ENCODE data around the gene TMEM229A.
"Not testable (repeated sequence)": the region's sequence is repeated elsewhere in the genome, so short reads cannot be mapped to it uniquely, and the experiment has no call there.

The TMEM229A gene

GRCh38 chr7:124033807-124034753 lies 1.2 kb upstream of the TMEM229A start:
- H3K36me3 ChIP-seq (ENCODE audit: control insufficient read depth, insufficient read depth, low read length): no peaks in the 10 kb centered on the region
- no peak overlapping the region for H3K4me3 ChIP-seq (ENCODE audit: insufficient read depth, low read depth, low read length, poor library complexity, severe bottlenecking)
- H3K27ac ChIP-seq (ENCODE audit: insufficient read depth, low read length, poor library complexity, severe bottlenecking): no peak overlapping the region
- no peaks in the 10 kb centered on the region for H3K4me1 ChIP-seq (ENCODE audit: control insufficient read depth, insufficient read depth, low read length, poor library complexity, severe bottlenecking)
- DNase-seq: no peak
- H3K27me3 ChIP-seq (replicated peaks; ENCODE audit: control insufficient read depth, insufficient read depth, low read length, poor library complexity, severe bottlenecking): peaks cover 19% of the 10 kb centered on the region
- H3K9me3 ChIP-seq (ENCODE audit: control insufficient read depth, low read length): no peaks in the 10 kb centered on the region

GRCh38 chr7:124033095-124033806 lies 384 bp upstream of the TMEM229A start:
- Histone ChIP-seq H3K27ac (ENCODE audit: insufficient read depth, low read length, poor library complexity, severe bottlenecking) (no peak overlapping the region), H3K36me3 (ENCODE audit: control insufficient read depth, insufficient read depth, low read length) (no peaks in the 10 kb centered on the region), H3K27me3 (replicated peaks; ENCODE audit: control insufficient read depth, insufficient read depth, low read length, poor library complexity, severe bottlenecking) (peaks cover 19% of the 10 kb centered on the region), H3K4me3 (ENCODE audit: insufficient read depth, low read depth, low read length, poor library complexity, severe bottlenecking) (no peak overlapping the region), H3K4me1 (ENCODE audit: control insufficient read depth, insufficient read depth, low read length, poor library complexity, severe bottlenecking) (no peaks in the 10 kb centered on the region), H3K9me3 (ENCODE audit: control insufficient read depth, low read length) (no peaks in the 10 kb centered on the region)
- no peak for DNase-seq

- DNase-seq: no peak
- no peaks in the 10 kb centered on the region for H3K4me1 ChIP-seq (ENCODE audit: control insufficient read depth, insufficient read depth, low read length, poor library complexity, severe bottlenecking)
- H3K4me3 ChIP-seq (ENCODE audit: insufficient read depth, low read depth, low read length, poor library complexity, severe bottlenecking): no peak overlapping the region
- H3K27me3 ChIP-seq (replicated peaks; ENCODE audit: control insufficient read depth, insufficient read depth, low read length, poor library complexity, severe bottlenecking): peaks cover 19% of the 10 kb centered on the region
- H3K36me3 ChIP-seq (ENCODE audit: control insufficient read depth, insufficient read depth, low read length): no peaks in the 10 kb centered on the region
- H3K27ac ChIP-seq (ENCODE audit: insufficient read depth, low read length, poor library complexity, severe bottlenecking): no peak overlapping the region
- H3K9me3 ChIP-seq (ENCODE audit: control insufficient read depth, low read length): no peaks in the 10 kb centered on the region
These were observed 948 bp downstream of the TMEM229A start for GRCh38 chr7:124031919-124032318.

GRCh38 chr7:124031406-124031805 lies 1.5 kb downstream of the TMEM229A start:
- H3K4me3 ChIP-seq (ENCODE audit: insufficient read depth, low read depth, low read length, poor library complexity, severe bottlenecking): no peak overlapping the region
- no peaks in the 10 kb centered on the region for H3K36me3 ChIP-seq (ENCODE audit: control insufficient read depth, insufficient read depth, low read length)
- peaks cover 19% of the 10 kb centered on the region for H3K27me3 ChIP-seq (replicated peaks; ENCODE audit: control insufficient read depth, insufficient read depth, low read length, poor library complexity, severe bottlenecking)
- no peaks in the 10 kb centered on the region for H3K4me1 ChIP-seq (ENCODE audit: control insufficient read depth, insufficient read depth, low read length, poor library complexity, severe bottlenecking)
- no peak for DNase-seq
- no peak overlapping the region for H3K27ac ChIP-seq (ENCODE audit: insufficient read depth, low read length, poor library complexity, severe bottlenecking)
- no peaks in the 10 kb centered on the region for H3K9me3 ChIP-seq (ENCODE audit: control insufficient read depth, low read length)

- H3K36me3 ChIP-seq (ENCODE audit: control insufficient read depth, insufficient read depth, low read length): no peaks in the 10 kb centered on the region
- no peaks in the 10 kb centered on the region for H3K4me1 ChIP-seq (ENCODE audit: control insufficient read depth, insufficient read depth, low read length, poor library complexity, severe bottlenecking)
- H3K4me3 ChIP-seq (ENCODE audit: insufficient read depth, low read depth, low read length, poor library complexity, severe bottlenecking): no peak overlapping the region
- peaks cover 19% of the 10 kb centered on the region for H3K27me3 ChIP-seq (replicated peaks; ENCODE audit: control insufficient read depth, insufficient read depth, low read length, poor library complexity, severe bottlenecking)
- no peaks in the 10 kb centered on the region for H3K9me3 ChIP-seq (ENCODE audit: control insufficient read depth, low read length)
- no peak for DNase-seq
- H3K27ac ChIP-seq (ENCODE audit: insufficient read depth, low read length, poor library complexity, severe bottlenecking): no peak overlapping the region
These were observed 1.9 kb downstream of the TMEM229A start for GRCh38 chr7:124030964-124031363.

GRCh38 chr7:124029396-124030188 lies 3.3 kb downstream of the TMEM229A start:
- no peak for DNase-seq
- no peaks in the 10 kb centered on the region for H3K4me1 ChIP-seq (ENCODE audit: control insufficient read depth, insufficient read depth, low read length, poor library complexity, severe bottlenecking)
- no peaks in the 10 kb centered on the region for H3K36me3 ChIP-seq (ENCODE audit: control insufficient read depth, insufficient read depth, low read length)
- no peaks in the 10 kb centered on the region for H3K9me3 ChIP-seq (ENCODE audit: control insufficient read depth, low read length)
- no peak overlapping the region for H3K4me3 ChIP-seq (ENCODE audit: insufficient read depth, low read depth, low read length, poor library complexity, severe bottlenecking)
- H3K27ac ChIP-seq (ENCODE audit: insufficient read depth, low read length, poor library complexity, severe bottlenecking): no peak overlapping the region
- H3K27me3 ChIP-seq (replicated peaks; ENCODE audit: control insufficient read depth, insufficient read depth, low read length, poor library complexity, severe bottlenecking): peaks cover 19% of the 10 kb centered on the region

GRCh38 chr7:124027236-124027635 lies 5.6 kb downstream of the TMEM229A start:
- Histone ChIP-seq H3K36me3 (ENCODE audit: control insufficient read depth, insufficient read depth, low read length) (no peaks in the 10 kb centered on the region), H3K27me3 (replicated peaks; ENCODE audit: control insufficient read depth, insufficient read depth, low read length, poor library complexity, severe bottlenecking) (peaks cover 6% of the 10 kb centered on the region), H3K4me3 (ENCODE audit: insufficient read depth, low read depth, low read length, poor library complexity, severe bottlenecking) (no peak overlapping the region), H3K4me1 (ENCODE audit: control insufficient read depth, insufficient read depth, low read length, poor library complexity, severe bottlenecking) (no peaks in the 10 kb centered on the region), H3K27ac (ENCODE audit: insufficient read depth, low read length, poor library complexity, severe bottlenecking) (no peak overlapping the region), H3K9me3 (ENCODE audit: control insufficient read depth, low read length) (no peaks in the 10 kb centered on the region)
- no peak for DNase-seq

- not testable (repeated sequence) for H3K27me3 ChIP-seq (replicated peaks; ENCODE audit: control insufficient read depth, insufficient read depth, low read length, poor library complexity, severe bottlenecking); H3K4me3 ChIP-seq (ENCODE audit: insufficient read depth, low read depth, low read length, poor library complexity, severe bottlenecking); DNase-seq; H3K9me3 ChIP-seq (ENCODE audit: control insufficient read depth, low read length); H3K36me3 ChIP-seq (ENCODE audit: control insufficient read depth, insufficient read depth, low read length); H3K27ac ChIP-seq (ENCODE audit: insufficient read depth, low read length, poor library complexity, severe bottlenecking); H3K4me1 ChIP-seq (ENCODE audit: control insufficient read depth, insufficient read depth, low read length, poor library complexity, severe bottlenecking)
These were observed 8.5 kb downstream of the TMEM229A start for GRCh38 chr7:124024329-124024728.

GRCh38 chr7:124022551-124022950 lies 10.3 kb downstream of the TMEM229A start:
- DNase-seq: no peak
- Histone ChIP-seq H3K4me3 (ENCODE audit: insufficient read depth, low read depth, low read length, poor library complexity, severe bottlenecking) (no peak overlapping the region), H3K27me3 (replicated peaks; ENCODE audit: control insufficient read depth, insufficient read depth, low read length, poor library complexity, severe bottlenecking) (no peaks in the 10 kb centered on the region), H3K4me1 (ENCODE audit: control insufficient read depth, insufficient read depth, low read length, poor library complexity, severe bottlenecking) (no peaks in the 10 kb centered on the region), H3K27ac (ENCODE audit: insufficient read depth, low read length, poor library complexity, severe bottlenecking) (no peak overlapping the region), H3K9me3 (ENCODE audit: control insufficient read depth, low read length) (no peaks in the 10 kb centered on the region), H3K36me3 (ENCODE audit: control insufficient read depth, insufficient read depth, low read length) (no peaks in the 10 kb centered on the region)
